Nephron (organoid): ENCODE data around the gene EPHA2.

Source experiments
- H3K27ac Mint-ChIP-seq, 3 experiments: 2 replicates each; pipeline ENCODE4 v1.8.0; 2020; ENCODE audit warnings: mixed read lengths in 3 of 3, mild to moderate bottlenecking in 2 of 3, moderate library complexity in 1 of 3
- H3K27me3 Mint-ChIP-seq: 2 replicates; pipeline ENCODE4 v1.8.0; 2021; ENCODE audit warnings: low read depth, mild to moderate bottlenecking, moderate library complexity, mixed read lengths
- H3K36me3 Mint-ChIP-seq: 2 replicates; pipeline ENCODE4 v1.8.0; 2020; ENCODE audit warnings: low read depth, mixed read lengths
- H3K4me1 Mint-ChIP-seq: 2 replicates; pipeline ENCODE4 v1.8.0; 2020; ENCODE audit warnings: mixed read lengths
- H3K4me3 Mint-ChIP-seq, 3 experiments: 2 replicates each; pipeline ENCODE4 v1.8.0; 2020; ENCODE audit warnings: mild to moderate bottlenecking in 3 of 3, mixed read lengths in 3 of 3, moderate library complexity in 2 of 3
- H3K9me3 Mint-ChIP-seq: 2 replicates; pipeline ENCODE4 v1.8.0; 2020; ENCODE audit warnings: mixed read lengths
- TF ChIP-seq, protein P1 (sequence below), 3 experiments: fragments of 200-600 bp; sonication (generic); IDR thresholded peaks; one replicate each; pipeline ENCODE4 v1.5.0; 2021; ENCODE audit warnings: antibody characterized with exemption in 3 of 3; ENCODE audit not compliant: unreplicated experiment in 3 of 3

The EPHA2 gene

DNA sequence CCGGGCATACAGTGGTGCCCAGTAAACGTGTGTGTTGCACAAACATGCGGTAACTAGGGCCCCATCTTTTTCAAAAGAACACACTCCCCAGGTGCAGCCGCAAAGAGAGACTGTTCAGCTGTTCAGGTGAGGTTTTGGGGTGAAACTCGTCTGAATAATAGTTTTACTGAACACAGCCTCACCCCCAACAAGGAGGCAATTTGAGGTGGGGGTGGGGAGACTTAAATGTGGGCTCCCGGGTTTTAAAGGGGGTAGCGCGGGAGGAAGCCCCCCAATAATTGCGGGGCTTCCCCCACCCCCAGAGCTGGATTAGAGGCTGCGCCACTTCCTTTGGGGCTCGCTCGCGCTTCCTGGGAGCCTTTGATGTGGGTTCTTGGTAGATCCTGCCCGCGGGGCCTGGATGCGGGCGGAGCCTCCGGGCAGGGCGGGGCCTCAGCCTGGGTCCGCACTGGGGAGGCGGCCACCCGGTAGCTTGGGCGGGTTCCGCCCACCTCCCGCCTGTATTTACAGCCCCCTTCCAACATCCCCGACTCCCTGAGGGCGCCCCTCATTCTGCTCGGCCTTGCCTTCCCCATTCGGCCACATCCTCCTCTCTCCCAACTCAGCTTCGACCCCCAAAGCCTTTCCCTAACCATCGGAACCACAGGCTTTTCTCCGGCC lies 6.4 kb upstream of the EPHA2 start:
- TF ChIP-seq, protein P1, sequence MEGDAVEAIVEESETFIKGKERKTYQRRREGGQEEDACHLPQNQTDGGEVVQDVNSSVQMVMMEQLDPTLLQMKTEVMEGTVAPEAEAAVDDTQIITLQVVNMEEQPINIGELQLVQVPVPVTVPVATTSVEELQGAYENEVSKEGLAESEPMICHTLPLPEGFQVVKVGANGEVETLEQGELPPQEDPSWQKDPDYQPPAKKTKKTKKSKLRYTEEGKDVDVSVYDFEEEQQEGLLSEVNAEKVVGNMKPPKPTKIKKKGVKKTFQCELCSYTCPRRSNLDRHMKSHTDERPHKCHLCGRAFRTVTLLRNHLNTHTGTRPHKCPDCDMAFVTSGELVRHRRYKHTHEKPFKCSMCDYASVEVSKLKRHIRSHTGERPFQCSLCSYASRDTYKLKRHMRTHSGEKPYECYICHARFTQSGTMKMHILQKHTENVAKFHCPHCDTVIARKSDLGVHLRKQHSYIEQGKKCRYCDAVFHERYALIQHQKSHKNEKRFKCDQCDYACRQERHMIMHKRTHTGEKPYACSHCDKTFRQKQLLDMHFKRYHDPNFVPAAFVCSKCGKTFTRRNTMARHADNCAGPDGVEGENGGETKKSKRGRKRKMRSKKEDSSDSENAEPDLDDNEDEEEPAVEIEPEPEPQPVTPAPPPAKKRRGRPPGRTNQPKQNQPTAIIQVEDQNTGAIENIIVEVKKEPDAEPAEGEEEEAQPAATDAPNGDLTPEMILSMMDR (IDR thresholded peaks at IDR 0.05; ENCODE audit: unreplicated experiment in 3 of 3): no peak
- Mint-ChIP-seq H3K27me3 (peaks cover 13% of the 10 kb centered on the region), H3K36me3 (no peaks in the 10 kb centered on the region), H3K4me1 (peaks cover 30% of the 10 kb centered on the region), H3K4me3 (peak overlapping the region in 2 of 3 experiments; percentile 45 to 54), H3K27ac (no peak overlapping the region), H3K9me3 (no peaks in the 10 kb centered on the region)

DNA sequence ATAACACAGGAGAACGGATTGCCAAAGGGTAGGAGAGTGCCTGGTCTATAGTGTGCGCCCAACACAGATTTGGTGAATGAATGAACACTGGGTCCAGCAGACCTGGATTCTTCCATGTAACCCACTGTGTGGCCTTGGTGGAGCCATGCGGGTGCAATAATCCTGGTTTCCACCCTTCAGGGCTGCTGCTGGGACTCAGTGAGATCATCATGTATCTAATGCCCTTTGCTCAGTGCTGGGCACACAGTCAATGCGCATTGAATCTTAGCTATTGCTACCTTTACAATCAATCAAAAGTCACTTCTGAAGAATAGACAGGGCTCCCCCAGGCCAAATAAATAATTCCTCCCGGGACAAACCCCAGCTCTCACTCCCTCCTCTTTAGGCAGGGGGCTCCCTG lies 5.8 kb upstream of the EPHA2 start:
- TF ChIP-seq, protein P1 (IDR thresholded peaks at IDR 0.05; ENCODE audit: unreplicated experiment in 3 of 3): no peak
- no peaks in the 10 kb centered on the region for H3K36me3 Mint-ChIP-seq
- peak overlapping the region in 1 of 3 experiments; percentile 14 for H3K4me3 Mint-ChIP-seq
- peaks cover 9% of the 10 kb centered on the region for H3K27me3 Mint-ChIP-seq
- no peak overlapping the region for H3K27ac Mint-ChIP-seq
- no peaks in the 10 kb centered on the region for H3K9me3 Mint-ChIP-seq
- H3K4me1 Mint-ChIP-seq: peaks cover 36% of the 10 kb centered on the region

DNA sequence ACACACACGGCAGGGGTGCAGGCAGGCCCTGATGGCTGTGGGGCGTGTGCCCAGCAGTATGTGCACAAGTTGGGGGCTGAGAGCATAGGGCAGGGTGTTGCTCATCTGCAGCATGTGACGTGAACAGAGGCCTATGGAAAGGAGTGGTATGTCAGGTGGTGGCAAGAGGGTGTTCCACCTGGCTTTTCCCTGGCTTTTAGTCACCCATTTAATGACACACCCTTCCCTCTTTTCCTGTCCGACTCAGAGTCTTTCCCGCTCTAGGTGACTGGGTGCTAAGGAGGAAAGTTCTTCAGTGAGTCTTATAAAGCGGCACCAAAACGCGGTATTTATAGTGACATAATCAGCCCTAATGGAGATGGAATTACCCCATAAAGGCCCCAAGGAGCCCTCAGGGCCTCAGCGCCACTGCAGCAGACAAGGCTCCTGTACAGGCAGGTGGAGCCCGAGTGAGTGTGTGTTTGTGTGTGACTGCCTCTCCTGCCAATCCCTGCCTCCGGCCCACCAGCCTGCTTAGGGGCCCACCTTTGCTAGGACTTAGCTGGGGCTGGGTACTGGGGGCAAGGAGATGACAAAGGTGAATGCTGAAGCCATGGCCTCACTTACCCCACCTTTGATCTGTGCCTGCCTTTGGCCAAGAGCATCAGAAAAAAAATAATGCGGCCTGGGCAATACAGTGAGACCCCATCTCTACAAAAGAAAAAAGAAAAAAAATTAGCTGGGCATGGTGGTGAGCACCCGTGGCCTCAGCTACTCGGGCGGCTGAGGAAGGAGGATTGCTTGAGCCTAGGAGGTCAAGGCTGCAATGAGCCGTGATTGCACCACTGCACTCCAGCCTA lies 3.3 kb upstream of the EPHA2 start:
- no peaks in the 10 kb centered on the region for H3K36me3 Mint-ChIP-seq
- TF ChIP-seq, protein P1 (IDR thresholded peaks at IDR 0.05; ENCODE audit: unreplicated experiment in 3 of 3): no peak
- H3K4me1 Mint-ChIP-seq: peaks cover 16% of the 10 kb centered on the region
- peak overlapping the region in 1 of 3 experiments; percentile 52 for H3K27ac Mint-ChIP-seq
- H3K4me3 Mint-ChIP-seq: peak overlapping the region in 1 of 3 experiments; percentile 34
- H3K9me3 Mint-ChIP-seq: no peaks in the 10 kb centered on the region
- H3K27me3 Mint-ChIP-seq: peaks cover 4% of the 10 kb centered on the region

DNA sequence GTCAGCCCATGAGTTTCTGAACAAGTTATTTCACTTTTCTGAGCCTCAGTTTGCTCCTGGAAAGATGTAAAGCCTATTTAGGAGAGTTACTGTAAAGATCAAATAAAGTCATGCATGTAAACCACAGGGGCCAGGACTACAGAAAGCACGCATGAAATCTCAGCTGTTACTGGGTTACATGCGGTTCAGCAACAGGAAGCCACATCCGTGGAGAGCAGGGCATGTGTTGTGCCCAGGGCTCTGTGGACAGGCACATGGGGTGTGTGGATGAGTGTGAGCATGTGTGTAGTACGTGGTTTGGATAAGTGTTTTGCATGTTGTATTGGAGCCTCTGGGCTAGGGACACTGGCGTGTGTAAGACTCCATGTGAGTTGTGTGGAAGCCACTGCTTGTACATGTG lies 2.2 kb upstream of the EPHA2 start:
- peaks cover 18% of the 10 kb centered on the region for H3K4me1 Mint-ChIP-seq
- H3K27ac Mint-ChIP-seq: peak overlapping the region; percentile 0 to 10 (median 7)
- H3K9me3 Mint-ChIP-seq: no peaks in the 10 kb centered on the region
- TF ChIP-seq, protein P1 (IDR thresholded peaks at IDR 0.05; ENCODE audit: unreplicated experiment in 3 of 3): no peak
- peaks cover 4% of the 10 kb centered on the region for H3K27me3 Mint-ChIP-seq
- no peaks in the 10 kb centered on the region for H3K36me3 Mint-ChIP-seq
- H3K4me3 Mint-ChIP-seq: peak overlapping the region in 1 of 3 experiments; percentile 6

DNA sequence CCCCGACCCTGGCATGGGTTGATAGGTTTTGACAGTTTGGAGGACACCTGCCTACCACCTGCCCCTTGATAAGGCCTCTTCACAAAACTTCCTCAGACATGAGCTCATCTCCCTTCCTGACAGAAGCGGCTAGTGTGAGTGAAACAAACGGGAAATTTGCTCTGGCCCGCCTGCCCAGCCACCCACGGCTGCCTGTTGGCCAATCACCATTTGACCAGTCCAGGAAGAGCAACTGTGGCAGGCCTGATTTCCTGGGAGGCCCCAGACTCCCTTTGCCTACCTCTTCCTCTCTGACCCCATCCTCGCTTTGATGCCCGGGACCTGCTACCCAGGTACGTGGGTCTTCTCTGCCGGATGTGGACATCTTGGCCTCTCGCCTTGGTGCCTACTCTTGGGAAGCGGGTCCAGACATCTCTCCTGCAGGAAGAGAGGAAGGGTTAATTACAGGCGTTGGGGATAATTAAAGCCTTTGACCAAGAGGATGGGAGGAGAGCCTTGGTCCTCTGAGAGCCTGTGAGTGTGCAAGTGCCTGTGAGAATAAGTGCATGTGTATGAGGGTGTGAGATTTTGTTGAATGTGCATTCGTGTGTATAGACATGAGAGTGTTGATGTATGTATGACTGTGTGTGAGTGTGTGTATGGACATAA lies 1.1 kb upstream of the EPHA2 start:
- no peaks in the 10 kb centered on the region for H3K9me3 Mint-ChIP-seq
- H3K36me3 Mint-ChIP-seq: no peaks in the 10 kb centered on the region
- TF ChIP-seq, protein P1 (IDR thresholded peaks at IDR 0.05; ENCODE audit: unreplicated experiment in 3 of 3): no peak
- H3K27ac Mint-ChIP-seq: peak overlapping the region in 2 of 3 experiments; percentile 7 to 95
- H3K4me1 Mint-ChIP-seq: peaks cover 23% of the 10 kb centered on the region
- peak overlapping the region; percentile 87 to 94 (median 92) for H3K4me3 Mint-ChIP-seq
- peaks cover 4% of the 10 kb centered on the region for H3K27me3 Mint-ChIP-seq
